Fibroblast of pulmonary artery (primary cell): ENCODE measurements around the gene KLF12.

Experiments
- DNase-seq: peaks from one replicate; pipeline ENCODE4 v3.0.0-alpha.2; 2010; ENCODE audit warnings: low read depth
- H3K4me3 ChIP-seq: replicated peaks from 2 replicates; pipeline ENCODE4 v1.5.1; 2011; ENCODE audit warnings: low read depth, mild to moderate bottlenecking, control low read depth, low read length, moderate library complexity
- TF ChIP-seq, protein P1 (sequence below): IDR thresholded peaks from 2 replicates; pipeline ENCODE4 v1.5.1; 2011; ENCODE audit warnings: mild to moderate bottlenecking, control low read depth, low read length, inconsistent platforms; ENCODE audit errors: missing control alignments

Gene KLF12

DNA sequence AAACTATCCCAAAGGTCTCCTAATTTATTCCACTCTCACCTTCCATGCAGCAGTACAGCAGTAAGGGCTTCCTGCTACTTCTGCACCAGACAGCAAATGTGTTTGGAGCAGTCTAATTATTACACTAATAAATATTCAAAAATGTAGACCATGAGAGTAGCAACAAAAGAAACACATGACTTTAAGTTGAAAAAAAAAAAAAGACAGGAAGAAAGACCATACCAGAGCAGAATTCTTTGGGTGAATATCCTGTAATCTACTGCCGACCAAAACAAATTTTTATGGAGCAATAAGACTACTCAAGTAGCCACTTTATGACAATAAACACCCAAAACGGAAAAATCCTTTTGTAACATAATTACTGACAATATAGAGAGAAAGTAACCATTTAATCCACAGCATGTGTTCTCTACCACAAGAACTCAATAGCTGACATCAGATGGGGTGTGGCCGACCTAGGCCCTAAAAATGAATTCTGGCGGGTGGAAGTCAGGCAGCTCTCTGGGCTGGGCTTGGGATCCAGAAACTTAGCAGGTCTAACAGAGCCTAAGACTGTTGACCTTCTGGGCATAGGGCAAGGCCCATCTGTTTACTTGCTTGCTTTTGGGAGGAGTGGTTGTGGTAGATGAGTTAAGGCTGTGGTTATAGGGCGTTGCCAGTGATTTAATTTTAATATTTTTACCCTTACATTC lies 4.6 kb downstream of the KLF12 start:
- TF ChIP-seq, protein P1, sequence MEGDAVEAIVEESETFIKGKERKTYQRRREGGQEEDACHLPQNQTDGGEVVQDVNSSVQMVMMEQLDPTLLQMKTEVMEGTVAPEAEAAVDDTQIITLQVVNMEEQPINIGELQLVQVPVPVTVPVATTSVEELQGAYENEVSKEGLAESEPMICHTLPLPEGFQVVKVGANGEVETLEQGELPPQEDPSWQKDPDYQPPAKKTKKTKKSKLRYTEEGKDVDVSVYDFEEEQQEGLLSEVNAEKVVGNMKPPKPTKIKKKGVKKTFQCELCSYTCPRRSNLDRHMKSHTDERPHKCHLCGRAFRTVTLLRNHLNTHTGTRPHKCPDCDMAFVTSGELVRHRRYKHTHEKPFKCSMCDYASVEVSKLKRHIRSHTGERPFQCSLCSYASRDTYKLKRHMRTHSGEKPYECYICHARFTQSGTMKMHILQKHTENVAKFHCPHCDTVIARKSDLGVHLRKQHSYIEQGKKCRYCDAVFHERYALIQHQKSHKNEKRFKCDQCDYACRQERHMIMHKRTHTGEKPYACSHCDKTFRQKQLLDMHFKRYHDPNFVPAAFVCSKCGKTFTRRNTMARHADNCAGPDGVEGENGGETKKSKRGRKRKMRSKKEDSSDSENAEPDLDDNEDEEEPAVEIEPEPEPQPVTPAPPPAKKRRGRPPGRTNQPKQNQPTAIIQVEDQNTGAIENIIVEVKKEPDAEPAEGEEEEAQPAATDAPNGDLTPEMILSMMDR, result no peak
- DNase-seq, result no peak
- H3K4me3 ChIP-seq, result no peak overlapping the region

GRCh38 chr13:74128156-74128767 lies 5.9 kb downstream of the KLF12 start:
- no peak overlapping the region for H3K4me3 ChIP-seq
- TF ChIP-seq, protein P1, result no peak
- peak; percentile 62 for DNase-seq

DNA sequence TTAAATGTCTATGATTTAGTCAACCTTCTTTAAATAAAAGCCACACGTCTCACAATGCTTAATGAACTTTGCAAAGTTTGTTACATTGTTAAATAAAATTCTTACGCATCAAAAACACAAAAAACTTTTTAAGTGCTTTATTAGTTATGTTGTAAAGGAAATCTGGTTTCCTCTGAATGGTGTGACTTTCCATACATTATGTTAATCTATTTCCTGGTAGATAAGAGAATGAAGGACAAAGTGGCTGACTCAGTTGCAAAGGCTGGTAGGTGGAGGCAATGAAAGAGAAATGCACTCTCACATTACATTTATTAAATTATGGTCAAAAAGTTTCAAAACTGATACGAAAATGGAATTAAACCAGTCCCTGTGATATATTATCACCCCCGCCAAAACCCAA lies 15.9 kb downstream of the KLF12 start:
- TF ChIP-seq, protein P1, result no peak
- no peak overlapping the region for H3K4me3 ChIP-seq
- DNase-seq, result no peak

GRCh38 chr13:74117207-74117705 lies 16.9 kb downstream of the KLF12 start:
- TF ChIP-seq, protein P1, result no peak
- no peak for DNase-seq
- no peak overlapping the region for H3K4me3 ChIP-seq

DNA sequence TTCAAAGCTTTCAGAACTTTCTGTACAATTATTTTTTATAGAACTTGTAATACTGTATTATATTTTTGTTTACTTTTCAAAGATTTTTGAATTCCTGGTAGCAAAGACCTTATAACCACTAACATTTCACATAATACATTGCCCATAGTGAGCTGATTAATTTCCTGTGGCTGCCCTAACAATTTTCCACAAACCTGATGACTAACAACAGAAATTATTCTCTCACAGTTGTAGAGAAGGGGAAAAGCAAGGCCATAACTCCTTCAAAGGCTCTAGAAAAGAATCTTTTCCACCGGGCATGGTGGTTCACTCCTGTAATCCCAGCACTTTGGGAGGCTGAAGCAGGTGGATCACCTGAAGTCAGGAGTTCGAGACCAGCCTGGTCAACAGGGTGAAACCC lies 19.1 kb downstream of the KLF12 start:
- TF ChIP-seq, protein P1, result no peak
- no peak overlapping the region for H3K4me3 ChIP-seq
- DNase-seq, result peak; percentile 66

- no peak for DNase-seq
- no peak overlapping the region for H3K4me3 ChIP-seq
- TF ChIP-seq, protein P1, result no peak
These were observed 19.6 kb downstream of the KLF12 start for GRCh38 chr13:74114641-74115040.
